GM23248 (cell line): ENCODE data around the gene NGDN.

Experiments used
- EZH2 ChIP-seq: fragments of 200-600 bp; sonication (generic); IDR thresholded peaks from 2 replicates; pipeline ENCODE4 v1.6.1; 2018; ENCODE audit warnings: antibody characterized with exemption, mild to moderate bottlenecking; ENCODE audit not compliant: insufficient read depth, poor library complexity, severe bottlenecking
- EZH2phosphoT487 ChIP-seq: fragments of 200-600 bp; sonication (generic); IDR thresholded peaks from 2 replicates; pipeline ENCODE4 v1.6.1; 2018; ENCODE audit warnings: antibody characterized with exemption, moderate library complexity, mild to moderate bottlenecking, low read depth; ENCODE audit not compliant: insufficient read depth

GRCh38 chr14:23430016-23430722 lies 39.3 kb upstream of the NGDN start:
- no peak for TF ChIP-seq EZH2phosphoT487
- TF ChIP-seq EZH2 = no peak
